Measurements from ENCODE around the gene TNFRSF4.
"Not testable (repeated sequence)": the region's sequence is repeated elsewhere in the genome, so short reads cannot be mapped to it uniquely, and the experiment has no call there.

The TNFRSF4 gene

DNA sequence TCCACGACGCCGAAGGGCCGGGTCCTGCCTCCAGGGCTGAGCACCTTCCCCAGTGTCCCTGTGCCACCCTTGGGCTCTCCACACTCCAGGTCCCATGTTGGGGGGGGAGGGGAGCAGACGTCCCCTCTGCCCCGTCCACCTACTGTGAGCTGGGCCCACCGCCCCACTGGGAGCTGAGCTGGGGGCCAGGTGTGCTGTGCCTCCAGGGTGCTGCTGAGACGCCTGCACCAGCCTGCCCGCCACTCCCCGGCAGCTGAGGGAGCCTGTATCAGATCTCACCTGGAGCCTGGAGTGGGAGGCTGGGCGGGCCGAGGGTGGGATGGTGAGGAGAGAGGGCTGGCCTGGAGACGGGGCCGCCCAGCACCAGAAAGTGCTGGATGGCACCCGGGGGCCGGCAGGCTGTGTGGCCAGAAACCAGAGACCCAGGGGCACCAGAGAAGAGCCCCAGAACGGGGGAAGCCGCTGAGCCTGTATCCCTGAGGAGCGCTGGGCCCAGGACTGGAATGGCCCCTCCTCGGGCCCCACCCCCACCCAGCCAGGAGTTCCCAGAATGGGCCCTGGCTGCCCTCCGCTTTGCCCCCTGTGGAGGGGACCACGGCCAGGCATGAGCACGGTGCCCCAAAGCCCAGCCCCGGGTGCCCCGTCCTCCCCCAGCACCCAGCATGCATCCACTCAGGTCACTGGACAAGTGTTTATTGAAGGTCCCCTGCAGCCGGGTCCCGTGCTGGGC lies 11.0 kb downstream of the TNFRSF4 start:
- no peak for DNase-seq (ENCODE audit: low read depth)

DNA sequence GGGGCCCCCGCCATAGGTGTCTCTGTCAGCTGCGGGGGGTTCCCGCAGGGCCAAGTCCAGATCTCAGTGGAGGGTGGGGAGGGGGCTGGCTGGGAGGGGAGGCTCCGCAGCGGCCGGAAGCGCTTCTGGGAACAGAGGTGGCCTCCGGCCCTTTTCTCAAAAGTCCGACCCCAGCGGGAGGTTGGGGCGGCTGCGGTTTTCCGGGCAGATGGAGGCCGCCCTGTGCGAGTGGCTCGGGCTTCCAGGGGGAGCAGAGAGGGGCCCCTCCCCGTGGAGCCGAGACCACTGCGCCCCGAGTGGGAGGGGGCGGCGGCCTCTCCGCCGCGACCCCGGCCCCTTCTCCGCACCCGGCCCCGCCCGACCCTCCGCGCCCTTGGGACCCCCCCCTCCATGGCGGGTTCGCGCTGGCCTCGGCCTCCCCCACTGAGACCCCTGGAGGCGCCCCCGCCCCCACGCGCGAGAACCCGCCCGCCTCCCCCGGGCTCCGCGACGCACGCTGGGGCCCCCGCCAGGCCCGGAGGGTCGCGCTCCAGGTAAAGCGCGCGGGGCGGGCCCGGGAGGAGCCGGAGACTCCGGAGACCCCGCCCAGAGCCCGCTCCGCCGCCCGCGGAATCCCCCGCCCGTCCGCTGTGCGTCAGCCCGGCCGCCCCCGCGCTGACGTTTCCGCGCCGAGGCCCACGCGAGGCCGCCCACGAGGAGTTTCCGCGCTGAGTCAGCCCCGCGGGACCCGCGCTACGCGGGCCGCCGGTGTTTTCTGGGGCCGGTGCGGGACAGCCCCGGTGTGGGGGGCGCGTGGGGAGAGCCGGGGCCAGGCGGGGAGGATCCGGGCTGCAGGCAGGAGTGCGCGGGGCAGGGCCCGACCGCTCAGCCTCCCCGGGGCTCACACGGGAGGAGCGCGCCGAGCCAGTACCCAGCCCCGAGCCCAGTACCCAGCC lies 12.8 kb downstream of the TNFRSF4 start:
- DNase-seq (ENCODE audit: low read depth) = peak; percentile 64

DNA sequence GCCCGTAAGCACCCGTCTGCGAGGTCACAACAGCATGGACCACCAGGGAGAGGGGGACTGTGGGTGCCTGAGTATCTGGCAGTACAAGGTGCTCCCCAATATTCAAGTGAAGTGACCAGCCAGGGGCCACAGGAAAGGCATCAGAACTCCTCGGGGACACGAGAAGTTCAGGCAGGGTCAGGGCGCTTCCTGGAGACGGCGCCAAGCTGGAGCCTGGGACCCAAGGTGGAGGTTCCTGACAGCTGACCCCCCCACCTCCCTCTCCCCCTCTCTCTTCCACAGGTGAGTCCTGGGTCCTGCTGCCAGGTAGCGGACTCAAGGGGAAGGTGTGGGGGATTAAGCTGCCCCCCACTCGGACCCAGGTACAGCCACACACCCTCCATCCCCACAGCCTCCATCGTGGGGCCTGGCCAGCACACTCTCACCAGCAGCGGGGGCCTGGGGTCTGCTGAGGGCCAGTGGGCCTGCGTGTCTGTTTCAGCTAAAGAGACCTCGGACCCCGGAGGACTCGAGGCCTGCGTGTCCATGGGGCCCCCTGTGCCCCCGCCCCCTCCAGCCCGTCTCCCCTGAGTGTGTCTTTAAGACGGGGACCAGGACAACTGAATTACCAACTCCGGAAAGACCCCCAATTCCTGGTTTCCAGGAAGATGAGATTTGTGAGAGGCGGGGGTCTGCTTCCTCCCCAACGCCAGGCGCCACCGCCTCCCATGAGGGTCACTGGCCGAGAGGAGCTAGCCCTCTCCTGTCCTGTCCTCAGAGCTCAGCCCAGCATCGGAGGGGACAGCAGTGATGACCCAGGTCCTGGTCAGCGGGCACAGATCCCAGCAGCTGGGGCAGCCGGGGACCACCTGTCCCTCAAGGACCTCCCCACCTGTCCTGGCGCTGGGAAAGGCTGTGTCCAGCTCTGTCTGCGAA lies 13.7 kb downstream of the TNFRSF4 start:
- no peak for DNase-seq (ENCODE audit: low read depth)

DNA sequence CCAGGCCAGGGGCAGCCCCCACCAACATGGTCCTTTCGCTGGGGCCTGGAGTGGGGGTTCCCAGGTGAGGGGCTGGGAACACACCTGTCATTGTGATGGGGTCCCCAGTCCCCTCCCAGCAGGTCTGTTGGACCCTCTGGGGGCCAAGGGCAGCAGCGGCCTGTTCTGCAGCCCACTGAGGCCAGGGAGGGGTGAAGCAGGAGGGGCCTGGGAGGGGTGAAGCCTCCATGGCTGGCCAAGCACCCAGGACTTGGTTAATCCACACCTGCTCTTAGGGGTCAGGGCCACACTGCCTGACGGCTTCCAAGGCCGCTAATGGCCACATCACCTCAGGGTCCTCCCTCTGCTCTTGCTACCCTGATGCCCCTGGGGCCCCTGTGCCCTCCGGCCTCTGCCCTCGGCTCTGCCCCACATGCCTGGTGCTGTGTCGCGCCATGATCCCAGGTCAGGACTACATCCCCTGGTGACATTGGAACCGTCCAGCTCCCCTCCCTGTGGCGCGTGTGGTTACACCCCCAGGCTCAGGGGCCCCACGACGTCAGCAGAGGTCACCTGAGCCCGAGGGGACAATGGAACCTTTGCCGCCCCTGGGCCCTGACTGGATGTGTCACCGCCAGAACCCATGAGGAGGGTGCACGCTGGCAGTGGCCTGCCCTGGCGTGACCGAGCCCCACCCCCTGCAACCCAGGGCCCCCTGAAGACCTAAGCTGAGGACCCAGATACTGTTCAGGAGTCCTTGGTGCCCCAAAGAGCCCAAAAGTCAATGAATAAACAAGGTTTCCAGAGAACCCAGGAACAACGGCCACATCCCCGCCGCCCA lies 14.6 kb downstream of the TNFRSF4 start:
- DNase-seq (ENCODE audit: low read depth) = no peak

DNA sequence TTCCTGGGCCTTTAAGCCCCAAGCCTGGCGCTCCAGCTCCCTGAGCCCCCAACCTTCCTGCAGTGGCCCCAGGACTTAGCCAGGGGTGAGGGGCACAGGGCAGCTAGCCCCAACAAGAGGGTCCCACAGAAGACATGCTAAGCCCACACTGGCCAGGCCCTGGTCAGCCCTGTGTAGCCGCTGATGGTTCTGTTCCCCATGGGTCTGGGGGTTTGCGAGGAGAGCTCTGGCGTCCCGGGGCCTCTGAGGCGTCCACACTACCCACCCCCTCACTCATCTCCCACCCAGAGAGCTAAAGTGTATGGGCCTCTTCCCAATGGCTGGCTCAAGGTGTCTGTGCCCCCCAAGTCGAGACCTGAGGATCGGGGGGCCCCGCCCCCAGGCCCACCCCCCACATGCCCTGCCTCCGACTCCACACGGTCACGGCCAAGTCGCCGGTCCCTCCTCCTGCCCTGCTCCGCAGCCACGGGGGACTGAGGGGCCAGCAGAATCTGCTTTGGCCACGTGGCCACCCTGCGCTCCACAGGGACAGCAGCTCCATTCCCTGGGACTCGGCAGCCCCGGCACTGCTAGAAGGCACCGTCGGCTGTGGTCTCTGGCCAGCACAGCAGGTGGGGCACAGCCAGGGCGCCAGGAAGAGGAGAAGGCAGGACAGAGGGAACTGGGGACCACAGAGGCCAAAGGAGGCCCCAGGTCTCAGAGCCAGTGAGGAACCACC lies 15.4 kb downstream of the TNFRSF4 start:
- DNase-seq (ENCODE audit: low read depth) = no peak

DNA sequence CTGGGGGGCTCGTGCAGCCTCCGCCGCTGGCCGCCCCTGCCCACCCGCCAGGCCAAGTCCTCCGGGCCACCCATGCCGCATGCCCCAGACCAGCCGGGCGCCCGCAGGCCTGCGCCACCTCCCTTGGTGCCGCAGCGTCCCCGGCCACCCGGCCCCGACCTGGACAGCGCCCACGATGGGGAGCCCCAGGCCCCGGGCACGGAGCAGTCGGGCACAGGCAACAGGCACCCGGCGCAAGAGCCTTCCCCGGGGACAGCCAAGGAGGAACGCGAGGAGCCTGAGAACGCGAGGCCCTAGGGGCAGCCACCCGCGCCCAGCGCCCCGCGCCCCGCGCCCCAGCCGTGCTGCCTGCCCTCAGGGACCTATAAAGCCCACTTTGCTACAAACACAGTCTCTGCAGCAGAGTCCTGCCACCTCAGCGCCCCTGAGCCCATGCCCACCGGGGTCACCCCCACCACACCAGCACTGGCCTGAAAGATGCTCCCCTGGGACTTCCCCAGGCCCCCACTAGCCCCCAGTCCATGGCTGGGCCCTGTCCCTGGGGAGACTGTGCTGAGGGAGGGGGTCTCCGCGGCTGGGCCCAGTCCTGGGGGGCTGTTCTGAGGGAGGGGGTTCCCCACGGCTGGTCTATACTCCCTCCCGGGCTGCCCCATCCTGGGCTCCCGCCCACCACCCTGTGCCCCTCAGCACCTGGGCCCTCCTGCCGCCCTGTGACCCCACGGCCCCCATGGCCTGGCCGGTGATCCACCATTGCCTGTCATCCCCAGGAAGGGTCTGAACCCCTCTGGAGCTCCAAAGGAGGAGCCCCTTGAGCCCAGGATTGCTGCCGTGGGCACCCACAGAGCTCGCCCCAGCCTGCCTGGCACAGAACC lies 16.2 kb downstream of the TNFRSF4 start:
- no peak for DNase-seq (ENCODE audit: low read depth)

DNA sequence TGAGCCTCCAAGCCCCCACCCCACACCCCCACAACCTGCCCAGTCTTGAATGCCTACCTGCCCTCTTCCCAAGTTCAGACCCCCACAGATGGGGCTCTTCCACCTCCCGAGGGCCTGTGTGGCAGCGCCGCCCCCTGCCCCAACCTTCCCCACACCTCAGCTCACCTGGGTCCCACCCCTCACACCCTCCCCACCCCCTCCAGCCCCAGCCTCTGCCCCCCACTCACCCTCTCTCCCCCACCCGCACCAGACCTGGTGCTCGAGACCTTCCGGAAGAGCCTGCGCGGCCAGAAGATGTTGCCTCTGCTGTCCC lies 16.8 kb downstream of the TNFRSF4 start:
- no peak for DNase-seq (ENCODE audit: low read depth)

DNA sequence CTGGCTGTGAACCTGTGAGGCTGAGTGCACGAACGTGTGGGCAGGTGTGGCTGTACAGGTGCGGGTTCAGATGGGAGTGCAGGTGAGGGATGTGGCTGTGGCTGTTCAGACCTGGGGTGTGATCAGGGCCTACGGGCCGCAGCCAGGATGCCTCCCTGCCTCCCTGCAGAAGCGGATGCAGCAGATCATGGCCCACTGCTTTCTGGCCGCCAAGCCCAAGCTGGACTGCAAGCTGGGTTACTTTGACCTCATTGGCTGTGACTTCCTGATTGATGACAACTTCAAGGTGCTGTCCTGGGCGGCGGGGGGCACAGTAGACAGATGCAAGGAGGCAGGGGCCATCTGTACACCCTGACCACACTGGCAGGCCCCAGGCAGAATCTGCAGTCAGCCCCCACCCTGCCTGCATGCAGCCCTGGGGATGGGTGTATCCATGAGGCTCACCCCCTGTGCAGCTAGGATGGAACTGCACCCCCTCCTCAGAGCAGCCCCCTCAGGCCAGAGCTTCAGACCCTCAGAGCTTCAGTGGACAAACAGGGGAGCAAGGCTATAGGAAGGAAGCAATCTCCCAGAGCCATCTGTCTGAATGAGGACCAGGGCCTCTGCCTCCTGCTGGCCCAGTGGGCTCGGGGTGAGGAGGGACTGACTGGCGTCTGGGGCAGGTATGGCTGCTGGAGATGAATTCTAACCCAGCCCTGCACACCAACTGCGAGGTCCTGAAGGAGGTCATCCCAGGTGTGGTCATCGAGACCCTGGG lies 17.3 kb downstream of the TNFRSF4 start:
- no peak for DNase-seq (ENCODE audit: low read depth)

DNA sequence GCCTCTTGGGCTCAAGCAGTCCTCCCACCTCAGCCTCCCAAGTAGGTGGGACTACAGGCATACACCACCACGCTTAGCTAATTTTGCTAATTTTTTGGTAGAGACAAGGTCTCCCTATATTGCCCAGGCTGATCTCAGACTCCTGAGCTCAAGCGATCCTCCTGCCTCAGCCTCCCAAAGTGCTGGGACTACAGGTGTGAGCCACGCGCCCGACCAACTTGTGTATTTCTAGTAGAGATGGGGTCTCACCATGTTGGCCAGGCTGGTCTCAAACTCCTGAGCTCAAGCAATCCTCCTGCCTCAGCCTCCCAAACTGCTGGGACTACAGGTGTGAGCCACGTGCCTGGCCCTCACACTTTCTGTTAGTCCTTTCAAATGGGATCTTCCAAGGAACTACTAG lies 18.2 kb downstream of the TNFRSF4 start:
- DNase-seq (ENCODE audit: low read depth) = not testable (repeated sequence)

DNA sequence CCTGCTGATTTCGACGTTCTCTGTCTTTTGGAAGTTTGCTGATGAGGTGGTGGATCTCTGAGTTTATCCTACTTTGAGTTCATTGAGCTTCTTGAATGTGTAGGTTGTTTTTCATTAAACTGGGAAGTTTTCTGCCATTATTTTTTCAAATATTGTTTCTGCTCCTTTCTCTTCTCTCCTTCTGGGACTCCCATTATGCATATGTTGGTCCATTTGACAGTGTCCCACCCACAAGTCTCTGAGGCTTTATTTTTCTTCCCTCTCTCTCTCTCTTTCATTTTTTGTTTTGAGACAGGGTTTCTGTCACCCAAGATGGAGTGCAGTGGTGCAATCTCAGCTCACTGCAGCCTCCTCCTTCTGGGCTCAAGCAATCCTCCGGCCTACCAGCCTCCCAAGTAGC lies 19.2 kb downstream of the TNFRSF4 start:
- peak; percentile 14 for DNase-seq (ENCODE audit: low read depth)

DNA sequence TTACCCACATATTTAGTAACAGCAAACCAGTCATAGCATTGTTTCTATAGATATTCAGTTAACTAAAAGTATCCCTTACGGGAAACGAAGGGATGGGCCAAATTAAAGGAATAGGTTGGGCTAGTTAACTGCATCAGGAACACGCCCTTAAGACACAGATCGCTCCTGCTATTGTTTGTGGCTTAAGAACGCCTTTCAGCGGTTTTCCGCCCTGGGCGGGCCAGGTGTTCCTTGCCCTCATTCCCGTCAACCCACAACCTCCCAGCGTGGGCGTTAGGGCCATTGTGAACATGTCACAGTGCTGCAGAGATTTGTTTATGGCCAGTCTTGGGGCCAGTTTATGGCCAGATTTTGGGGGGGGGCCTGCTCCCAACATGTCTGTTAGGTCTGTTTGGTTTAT lies 22.2 kb downstream of the TNFRSF4 start:
- no peak for DNase-seq (ENCODE audit: low read depth)

DNA sequence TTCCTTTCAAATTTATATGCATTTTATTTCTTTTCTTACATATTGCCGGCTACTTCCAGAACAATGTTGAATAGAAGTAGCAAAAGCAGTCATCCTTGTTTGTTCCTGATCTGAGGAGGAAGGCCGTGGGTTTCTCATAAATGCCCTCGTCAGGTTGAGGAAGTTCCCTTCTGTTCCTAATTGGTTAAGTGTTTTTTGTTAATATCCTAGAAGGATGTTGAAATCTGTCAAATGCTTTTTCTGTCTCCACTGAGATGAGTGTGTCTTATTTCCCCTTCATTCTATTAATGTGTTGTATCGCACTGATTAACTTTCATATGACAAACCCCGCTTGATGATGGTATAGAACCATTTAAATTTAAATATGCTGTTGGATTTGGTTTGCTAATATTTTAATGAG lies 24.8 kb downstream of the TNFRSF4 start:
- no peak for DNase-seq (ENCODE audit: low read depth)

DNA sequence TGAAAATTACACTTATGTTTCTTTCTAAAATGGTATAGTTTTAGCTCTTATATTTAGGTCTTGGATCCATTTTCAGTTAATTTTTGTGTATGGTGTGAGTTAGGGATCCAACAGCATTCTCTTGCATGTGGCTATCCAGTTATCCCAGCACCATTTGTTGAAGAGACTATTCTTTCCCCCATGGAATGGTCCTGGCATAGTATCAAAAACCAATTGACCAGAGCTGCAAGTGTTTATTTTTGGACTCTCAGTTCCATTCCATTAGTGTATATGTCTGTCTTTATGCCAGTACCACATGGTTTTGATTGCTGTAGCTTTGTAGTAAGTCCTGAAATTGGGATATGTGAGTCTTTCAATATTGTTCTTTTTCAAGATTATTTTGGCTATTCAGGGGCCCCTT lies 26.0 kb downstream of the TNFRSF4 start:
- no peak for DNase-seq (ENCODE audit: low read depth)

DNA sequence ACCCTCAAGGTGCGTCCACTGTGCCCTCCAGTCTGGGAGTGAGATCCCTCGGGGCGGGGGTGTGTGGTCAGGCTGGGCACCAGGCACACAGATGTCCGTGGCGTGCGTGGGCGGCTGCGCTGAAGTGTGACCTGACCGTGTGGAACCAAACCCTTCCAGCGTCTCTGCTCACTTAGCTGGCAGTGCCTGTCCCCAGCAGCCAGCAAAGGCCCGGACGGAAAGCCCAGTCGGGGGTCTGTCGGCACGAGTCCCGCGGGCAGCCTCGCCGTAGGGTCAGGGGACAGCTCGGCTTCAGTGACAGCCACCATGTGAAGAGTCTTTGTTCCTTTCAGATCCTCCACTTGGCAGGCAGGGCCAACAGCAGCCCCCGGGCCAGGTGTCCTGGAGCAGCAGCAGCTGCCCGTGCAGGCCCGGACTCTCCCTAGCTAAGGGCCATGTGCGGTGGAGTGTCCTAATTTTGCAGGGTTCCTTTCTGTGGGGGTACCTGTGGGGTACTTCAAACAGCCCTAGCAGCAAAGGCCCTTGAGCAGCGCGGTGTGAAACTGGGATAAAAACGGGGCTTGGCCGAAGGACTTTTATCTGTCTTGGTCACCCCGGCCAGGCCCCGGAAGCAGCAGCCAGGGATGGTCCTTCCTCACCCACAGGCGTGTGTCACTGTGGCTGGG lies 28.7 kb downstream of the TNFRSF4 start:
- no peak for DNase-seq (ENCODE audit: low read depth)

DNA sequence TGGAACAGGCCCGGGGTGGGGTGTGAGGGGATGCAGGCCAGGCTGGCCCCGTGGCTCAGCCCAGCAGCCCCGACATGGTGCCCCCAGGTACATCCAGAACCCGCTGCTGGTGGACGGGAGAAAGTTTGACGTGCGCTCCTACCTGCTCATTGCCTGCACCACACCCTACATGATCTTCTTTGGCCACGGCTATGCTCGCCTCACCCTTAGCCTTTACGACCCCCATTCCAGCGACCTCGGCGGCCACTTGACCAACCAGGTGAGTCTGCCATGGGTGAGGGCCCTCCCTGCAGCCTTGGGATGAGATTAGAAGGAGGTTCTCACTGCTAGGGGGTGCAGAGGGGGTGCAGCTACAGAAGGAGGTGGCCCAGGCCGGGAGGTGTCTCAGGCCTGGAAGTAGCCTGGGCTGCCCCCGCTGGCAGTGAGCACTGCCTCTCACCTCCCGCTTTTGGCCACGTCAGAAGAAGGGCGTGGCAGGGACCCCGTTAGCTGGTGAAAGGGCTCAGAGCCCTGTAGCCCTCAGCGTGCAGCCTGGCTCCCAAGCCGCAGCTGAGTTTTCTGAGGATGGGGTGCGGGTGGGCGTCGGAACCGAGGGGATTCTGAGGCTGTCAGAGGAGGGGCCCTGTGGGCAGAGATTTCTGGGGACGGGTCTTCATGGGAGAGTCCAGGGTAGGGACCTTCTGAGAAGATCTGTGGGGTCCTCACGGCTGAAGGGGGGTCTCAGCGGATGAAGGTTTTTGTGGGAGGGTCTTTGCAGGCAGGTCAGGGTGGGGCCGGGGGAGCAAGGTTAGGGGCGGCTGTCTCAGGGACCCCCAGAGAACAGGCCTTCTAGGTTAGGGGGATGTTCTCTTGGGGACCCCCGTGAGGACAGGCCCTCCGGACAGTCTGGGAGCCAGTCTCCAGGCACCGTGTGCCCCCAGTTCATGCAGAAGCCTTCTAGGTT lies 29.8 kb downstream of the TNFRSF4 start:
- no peak for DNase-seq (ENCODE audit: low read depth)

DNA sequence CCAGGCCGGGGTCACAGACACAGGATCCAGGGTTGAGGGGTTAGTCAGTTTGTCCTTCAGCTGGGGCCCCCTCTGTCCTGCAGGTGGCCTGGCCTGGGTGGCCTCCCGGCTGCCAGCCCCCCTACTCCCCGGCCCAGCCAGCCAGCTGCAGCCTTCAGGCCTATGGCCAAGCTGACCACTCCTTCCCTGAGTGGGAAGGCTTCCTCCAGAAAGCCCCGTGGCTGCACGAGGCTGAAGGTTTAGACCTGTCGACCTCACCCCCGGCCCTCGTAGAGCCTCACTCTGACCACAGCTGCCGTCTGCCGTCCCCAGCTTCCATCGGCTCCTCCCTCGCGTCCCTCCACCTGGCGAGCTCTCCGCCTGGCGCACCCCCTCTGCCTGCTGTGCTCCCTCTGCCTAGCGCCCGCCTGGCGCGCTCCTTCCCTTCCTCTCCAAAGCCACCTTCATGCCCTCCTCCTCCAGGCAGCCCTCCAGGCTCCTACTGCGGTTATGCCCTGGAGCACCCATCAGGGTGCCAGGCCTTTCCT lies 30.7 kb downstream of the TNFRSF4 start:
- DNase-seq (ENCODE audit: low read depth) = no peak
